OCI-LY3 (cell line): ENCODE measurements around the gene MICU1.

Experiments
- EZH2phosphoT487 ChIP-seq: fragments of 200-600 bp; shearing (Covaris generic); IDR thresholded peaks from 2 replicates; pipeline ENCODE4 v1.6.1; 2018; ENCODE audit warnings: antibody characterized with exemption, mixed run types, low read depth
- TF ChIP-seq, protein P1 (sequence below): fragments of 200-600, 300-600 bp; sonication (generic); IDR thresholded peaks from 2 replicates; pipeline ENCODE4 v1.5.1; 2014; ENCODE audit warnings: antibody characterized with exemption, low read length, low read depth

DNA sequence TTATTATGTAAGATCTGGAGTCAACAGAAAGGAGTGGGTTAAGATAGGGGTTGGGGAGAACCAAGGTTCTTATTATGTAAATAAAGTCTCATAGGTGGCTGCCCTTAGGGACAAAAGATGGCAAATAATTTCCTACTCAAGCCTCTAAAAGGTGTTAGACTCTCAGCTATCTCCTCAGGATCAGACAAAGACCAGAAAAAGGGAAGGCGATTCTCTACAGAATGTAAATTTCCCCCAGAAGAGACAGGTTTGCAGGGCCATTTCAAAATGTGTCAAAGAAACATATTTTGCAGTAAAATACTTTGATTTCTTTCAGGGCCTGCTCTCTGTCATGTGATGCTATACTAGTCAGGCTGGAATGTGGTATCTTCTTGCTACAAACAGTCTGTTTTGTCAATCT, 80.3 kb downstream of the MICU1 start:
- TF ChIP-seq, protein P1, sequence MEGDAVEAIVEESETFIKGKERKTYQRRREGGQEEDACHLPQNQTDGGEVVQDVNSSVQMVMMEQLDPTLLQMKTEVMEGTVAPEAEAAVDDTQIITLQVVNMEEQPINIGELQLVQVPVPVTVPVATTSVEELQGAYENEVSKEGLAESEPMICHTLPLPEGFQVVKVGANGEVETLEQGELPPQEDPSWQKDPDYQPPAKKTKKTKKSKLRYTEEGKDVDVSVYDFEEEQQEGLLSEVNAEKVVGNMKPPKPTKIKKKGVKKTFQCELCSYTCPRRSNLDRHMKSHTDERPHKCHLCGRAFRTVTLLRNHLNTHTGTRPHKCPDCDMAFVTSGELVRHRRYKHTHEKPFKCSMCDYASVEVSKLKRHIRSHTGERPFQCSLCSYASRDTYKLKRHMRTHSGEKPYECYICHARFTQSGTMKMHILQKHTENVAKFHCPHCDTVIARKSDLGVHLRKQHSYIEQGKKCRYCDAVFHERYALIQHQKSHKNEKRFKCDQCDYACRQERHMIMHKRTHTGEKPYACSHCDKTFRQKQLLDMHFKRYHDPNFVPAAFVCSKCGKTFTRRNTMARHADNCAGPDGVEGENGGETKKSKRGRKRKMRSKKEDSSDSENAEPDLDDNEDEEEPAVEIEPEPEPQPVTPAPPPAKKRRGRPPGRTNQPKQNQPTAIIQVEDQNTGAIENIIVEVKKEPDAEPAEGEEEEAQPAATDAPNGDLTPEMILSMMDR = no peak
- TF ChIP-seq EZH2phosphoT487 = no peak
